ENCODE data around the gene ARMC6.
"Not testable (repeated sequence)": the region's sequence is repeated elsewhere in the genome, so short reads cannot be mapped to it uniquely, and the experiment has no call there.

Gene ARMC6

GRCh38 chr19:19074196-19074882 is 40.9 kb downstream of the ARMC6 start:
- DNase-seq (ENCODE audit: low read depth in 2 of 2), result no peak

DNA sequence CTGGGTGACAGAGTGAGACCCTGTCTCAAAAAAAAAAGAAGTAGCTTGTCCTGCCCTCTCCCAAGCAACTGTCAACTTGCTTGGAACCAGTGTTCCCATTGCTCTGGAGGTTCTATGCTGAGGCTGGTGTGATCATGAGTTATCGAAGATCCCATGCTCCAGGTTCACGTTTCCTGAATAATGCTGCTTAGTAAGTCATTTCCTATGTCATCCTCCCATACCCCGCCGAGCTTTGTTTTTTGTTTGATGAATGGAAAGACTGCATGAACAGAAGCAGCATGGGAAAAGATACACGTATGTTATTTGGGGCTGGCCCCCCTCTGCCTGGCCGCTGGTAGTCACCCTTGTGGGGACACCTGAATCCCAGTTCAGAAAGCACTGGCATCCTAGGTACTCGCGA is 41.7 kb downstream of the ARMC6 start:
- no peak for DNase-seq (ENCODE audit: low read depth in 2 of 2)

GRCh38 chr19:19076476-19076875 is 43.1 kb downstream of the ARMC6 start:
- DNase-seq (ENCODE audit: low read depth in 2 of 2), result no peak

GRCh38 chr19:19077103-19077502 is 43.7 kb downstream of the ARMC6 start:
- no peak for DNase-seq (ENCODE audit: low read depth in 2 of 2)

GRCh38 chr19:19078801-19079200 is 45.4 kb downstream of the ARMC6 start:
- no peak for DNase-seq (ENCODE audit: low read depth in 2 of 2)

DNA sequence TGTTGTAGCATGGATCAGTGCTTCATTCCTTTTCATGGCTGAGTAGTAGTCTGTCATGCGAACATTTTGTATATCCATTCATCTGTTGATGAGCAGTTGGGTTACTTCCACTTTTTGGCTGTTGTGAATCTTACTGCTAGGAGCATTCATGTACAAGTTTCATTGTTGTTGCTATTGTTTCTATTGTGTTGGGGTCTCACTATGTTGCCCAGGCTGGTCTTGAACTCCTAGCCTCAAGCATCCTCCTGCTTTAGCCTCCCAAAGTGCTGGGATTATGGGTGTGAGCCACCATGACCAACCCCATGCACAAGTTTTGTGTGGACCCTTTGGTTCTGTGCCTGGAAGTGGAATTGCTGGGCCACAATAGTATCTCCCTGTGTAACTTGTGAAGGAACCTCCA is 46.2 kb downstream of the ARMC6 start:
- DNase-seq (ENCODE audit: low read depth in 2 of 2), result no peak

- DNase-seq (ENCODE audit: low read depth in 2 of 2), result no peak
Measured at GRCh38 chr19:19081642-19082151, 48.3 kb downstream of the ARMC6 start.

DNA sequence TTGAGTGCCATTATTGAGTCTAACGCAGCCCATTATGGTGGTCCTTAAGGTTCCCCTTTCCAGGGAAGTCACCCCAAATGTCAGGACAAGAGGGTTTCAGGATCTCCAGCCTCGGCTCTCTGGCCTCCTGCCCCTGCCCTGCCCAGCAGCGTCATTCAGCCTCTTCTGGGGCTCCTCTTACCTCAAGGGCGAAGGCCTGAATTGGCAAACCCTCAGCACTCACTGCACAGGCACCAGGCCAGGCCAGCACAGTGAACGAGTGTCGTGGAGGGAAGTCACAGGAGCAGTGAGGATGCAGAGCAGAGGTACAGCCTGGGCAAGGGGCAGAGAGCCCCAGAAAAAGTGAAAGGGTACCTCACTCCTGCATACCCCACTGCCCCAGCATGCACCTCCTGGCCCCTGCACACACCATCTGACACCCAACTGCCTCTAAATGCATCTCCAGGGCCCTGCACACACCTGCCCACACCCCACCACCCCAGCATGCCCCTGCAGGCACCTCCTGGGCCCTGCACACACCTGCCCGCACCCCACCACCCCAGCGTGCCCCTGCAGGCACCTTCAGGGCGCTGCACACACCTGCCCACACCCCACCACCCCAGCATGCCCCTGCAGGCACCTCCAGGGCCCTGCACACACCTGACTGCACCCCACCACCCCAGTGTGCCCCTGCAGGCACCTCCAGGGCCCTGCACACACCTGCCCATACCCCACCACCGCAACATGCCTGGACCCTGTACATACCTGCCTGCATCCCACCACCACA is 50.2 kb downstream of the ARMC6 start:
- no peak for DNase-seq (ENCODE audit: low read depth in 2 of 2)

- no peak for DNase-seq (ENCODE audit: low read depth in 2 of 2)
Measured at GRCh38 chr19:19087676-19088075, 54.3 kb downstream of the ARMC6 start.

DNA sequence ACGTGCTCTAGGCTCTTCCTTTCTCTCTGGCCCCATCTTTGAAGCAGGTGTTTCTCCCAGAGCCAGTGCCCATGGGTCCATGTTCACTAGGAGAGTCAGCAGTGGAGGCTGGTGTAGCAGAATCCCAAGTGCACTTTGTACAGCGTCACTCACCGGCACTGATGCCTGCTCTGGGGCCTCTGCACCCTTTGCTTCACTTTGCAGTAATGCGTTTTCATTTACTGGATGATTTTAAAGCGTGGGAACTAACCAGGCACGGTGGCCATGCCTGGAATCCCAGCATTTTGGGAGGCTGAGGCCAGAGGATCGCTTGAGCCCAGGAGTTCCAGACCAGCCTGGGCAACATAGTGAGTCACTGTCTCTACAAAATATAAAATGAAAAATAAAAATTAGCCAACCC is 61.1 kb downstream of the ARMC6 start:
- DNase-seq (ENCODE audit: low read depth in 2 of 2), result no peak

DNA sequence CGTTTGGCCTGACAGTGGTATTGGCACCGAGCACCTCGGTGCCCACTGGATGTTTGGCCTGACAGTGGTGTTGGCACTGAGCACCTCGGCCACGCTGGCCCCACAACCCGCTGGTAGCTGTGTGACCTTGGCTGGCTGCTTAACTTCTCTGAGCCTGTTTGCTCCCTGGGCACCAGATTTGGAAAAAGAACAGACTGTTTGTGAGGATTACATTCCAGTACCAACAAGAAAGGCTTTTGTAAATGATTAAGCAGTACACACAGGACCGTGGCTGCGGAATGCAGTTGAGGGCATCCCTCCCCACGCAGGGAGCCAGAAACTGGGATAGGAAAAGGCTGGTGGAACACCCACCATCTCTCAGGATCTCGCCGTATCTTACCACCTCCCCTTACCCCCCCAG is 62.3 kb downstream of the ARMC6 start:
- DNase-seq (ENCODE audit: low read depth in 2 of 2), result no peak

DNA sequence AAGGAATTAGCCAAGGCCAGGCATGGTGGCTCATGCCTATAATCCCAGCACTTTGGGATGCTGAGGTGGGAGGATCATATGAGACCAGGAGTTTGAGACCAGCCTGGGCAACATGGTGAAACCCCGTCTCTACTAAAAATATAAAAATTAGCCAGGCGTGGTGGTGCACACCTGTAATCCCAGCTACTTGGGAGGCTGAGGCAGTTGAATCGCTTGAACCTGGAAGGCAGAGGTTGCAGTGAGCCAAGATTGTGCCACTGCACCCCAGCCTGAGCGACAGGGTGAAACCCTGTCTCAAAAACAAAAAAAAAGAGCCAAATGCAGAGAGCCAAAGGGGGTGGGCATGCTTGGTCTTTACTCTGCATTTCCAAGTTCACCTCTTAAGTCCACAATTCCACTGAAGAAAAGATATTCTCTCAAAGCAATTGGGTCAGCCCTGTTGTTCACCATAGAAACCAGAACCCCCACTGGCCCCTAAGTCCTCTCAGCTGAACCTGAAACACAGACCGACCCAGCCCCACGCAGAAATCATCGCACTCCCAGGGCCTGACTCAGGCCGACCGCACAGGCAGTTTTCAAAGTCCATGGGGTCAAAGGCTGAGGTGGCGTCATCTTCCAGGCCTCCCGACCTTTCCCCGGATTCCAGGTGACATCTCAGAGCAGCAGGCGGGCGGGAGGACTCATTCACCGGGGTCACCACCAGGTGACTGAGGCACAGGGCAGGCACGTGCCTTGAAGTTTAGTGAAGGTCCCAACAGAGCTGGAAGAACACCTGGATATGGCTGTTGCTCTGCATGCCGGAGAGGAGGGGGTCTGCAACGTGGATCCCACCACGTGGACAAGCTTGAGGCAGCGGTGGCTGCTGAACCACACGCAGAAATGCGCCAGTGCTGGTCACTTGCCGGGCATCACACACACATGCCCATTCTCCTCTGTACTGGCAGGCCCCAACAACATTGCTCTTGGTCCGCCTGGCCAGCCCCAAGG is 63.5 kb downstream of the ARMC6 start:
- DNase-seq (ENCODE audit: low read depth in 2 of 2), result no peak

DNA sequence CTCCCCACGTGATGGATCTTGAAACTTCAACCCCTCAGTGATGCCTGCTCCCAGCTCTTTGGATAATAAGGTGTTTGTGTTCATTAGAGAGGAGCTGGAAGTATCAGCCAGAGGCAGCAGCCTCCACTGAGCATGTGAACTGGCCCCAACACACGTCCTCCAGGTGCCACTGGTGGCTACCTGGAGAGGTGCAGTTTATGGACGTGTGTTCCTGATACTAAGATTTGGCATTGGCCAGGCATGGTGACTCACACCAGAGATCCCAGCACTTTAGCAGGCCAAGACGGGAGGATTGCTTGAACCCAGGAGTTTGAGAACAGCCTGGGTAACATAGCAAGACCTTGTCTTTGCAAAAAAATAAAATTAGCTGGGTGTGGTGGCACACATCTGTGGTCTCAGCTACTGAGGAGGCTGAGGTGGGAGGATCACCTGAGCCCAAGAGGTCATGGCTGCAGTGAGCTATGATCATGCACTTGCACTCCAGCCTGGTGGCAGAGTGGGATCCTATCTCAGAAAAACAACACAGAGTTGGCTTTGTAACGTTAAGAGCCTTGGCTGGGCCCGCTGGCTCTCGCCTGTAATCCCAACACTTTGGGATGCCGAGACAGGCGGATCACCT is 64.8 kb downstream of the ARMC6 start:
- DNase-seq (ENCODE audit: low read depth in 2 of 2), result no peak

DNA sequence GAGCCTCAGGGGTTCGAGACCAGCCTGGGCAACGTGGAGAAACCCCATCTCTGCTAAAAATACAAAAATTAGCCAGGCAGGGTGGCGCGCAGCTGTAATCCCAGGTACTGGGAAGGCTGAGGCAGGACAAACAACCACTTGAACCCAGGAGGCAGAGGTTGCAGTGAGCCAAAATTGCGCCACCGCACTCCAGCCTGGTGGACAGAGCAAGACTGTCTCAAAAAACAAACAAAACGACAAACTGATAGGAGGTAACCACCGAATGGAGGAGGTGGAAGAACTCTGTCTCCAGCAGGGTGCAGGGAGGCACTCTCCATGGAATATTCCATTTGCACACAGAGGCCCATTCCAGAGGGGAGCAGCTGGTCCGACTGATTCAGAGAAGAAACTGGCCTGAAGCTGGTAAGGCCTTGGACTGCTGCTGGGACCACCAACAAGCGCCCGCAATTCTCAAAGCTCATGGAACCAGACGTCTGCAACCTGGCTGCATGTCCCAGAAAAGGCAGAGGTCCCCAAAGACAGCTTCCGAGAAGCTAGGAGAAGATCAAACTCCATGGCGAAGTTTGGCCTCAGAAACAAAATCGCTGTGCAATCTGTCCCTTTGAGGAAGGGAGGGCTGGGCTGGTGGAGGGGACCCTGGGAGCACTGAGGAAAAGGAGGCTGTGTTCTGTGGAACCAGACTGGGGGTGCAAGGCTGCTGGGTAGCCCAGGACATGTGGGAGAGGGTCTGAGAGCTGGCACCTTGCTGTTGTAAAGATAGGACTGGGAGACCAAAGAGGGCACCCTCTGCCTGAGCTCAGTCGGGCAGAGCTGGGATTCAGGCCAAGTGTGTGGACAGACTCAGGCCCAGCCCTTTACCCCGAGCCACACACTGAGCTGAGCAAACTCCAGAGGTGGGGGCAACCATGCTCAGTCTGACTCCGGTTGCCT is 65.6 kb downstream of the ARMC6 start:
- no peak for DNase-seq (ENCODE audit: low read depth in 2 of 2)

DNA sequence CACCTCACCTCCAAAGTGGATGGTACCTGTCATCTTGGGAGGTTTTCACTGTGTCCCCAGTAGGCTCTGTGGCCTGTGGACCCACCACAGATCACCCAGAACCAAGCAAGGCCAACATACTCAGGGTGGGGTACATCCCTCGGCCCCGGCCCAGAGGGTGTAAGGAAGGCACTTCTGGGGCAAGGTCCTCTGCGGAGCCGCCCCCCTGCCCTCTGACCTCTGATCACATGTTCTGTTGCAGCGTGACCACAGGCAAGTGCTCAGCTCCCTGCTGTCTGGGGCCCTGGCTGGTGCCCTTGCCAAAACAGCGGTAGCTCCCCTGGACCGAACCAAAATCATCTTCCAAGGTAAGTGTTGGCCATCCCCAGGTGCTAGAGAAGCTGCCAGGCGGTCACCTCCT is 68.1 kb downstream of the ARMC6 start:
- DNase-seq (ENCODE audit: low read depth in 2 of 2), result no peak

GRCh38 chr19:19102566-19102965 is 69.2 kb downstream of the ARMC6 start:
- not testable (repeated sequence) for DNase-seq (ENCODE audit: low read depth in 2 of 2)

DNA sequence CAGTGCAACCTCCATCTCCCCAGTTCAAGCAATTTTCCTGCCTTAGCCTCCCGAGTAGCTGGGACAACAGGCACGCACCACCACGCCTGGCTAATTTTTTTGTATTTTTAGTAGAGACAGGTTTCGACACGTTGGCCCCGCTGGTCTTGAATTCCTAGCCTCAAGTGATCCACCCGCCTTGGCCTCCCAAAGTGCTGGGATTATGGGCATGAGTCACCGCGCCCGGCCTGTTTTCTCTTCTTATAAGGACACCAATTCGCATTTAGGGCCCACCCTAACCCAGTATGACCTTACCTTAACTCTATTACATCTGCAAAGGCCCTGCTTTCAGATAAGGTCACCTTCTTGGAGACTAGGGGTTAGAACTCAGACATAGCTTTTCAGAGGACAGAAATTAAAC is 69.8 kb downstream of the ARMC6 start:
- no peak for DNase-seq (ENCODE audit: low read depth in 2 of 2)

DNA sequence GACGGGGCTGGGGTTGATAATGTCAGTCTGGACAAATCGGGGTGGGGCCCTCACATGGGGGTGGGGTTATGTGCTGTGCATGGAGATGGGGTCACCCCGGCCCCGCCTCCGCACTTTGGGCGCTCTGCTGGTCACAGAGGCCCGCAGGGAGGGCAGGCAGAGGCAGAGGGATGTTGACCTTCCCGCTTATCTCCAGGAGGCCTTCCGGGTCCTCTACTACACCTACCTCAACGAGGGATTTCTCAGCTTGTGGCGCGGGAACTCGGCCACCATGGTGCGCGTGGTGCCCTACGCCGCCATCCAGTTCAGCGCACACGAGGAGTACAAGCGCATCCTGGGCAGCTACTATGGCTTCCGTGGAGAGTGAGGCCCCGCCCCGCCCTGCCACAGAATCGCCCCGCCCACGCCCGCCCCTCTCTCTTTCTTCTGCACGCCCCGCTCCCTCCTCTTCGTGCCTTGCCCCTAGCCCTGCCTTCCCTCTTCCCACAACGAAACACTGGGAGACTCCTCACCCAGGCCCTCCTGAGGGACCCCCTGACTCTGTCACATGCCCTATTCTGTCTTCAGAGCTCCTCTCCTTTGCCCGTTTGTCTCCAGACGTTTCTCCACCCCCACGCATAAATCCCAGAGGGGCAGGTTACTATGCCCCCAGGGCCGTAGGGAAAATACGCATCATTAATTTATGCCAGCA is 72.1 kb downstream of the ARMC6 start:
- DNase-seq (ENCODE audit: low read depth in 2 of 2), result no peak

GRCh38 chr19:19106056-19106551 is 72.7 kb downstream of the ARMC6 start:
- no peak for DNase-seq (ENCODE audit: low read depth in 2 of 2)

DNA sequence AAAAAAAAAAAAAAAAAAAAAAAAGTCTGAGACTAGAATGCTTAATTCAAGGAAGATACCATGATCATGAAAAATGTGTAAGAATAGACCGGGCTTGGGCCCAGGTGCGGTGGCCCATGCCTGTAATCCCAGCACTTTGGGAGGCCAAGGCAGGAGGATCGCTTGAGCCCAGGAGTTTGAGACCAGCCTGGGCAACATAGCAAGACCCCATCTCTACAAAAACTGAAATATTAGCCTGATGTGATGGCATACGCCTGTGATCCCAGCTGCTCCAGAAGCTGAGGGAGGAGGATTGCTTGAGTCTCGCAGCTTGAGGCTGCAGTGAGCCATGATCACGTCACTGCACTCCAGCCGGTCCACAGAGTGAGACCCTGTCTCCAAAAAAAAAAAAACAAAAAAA is 73.5 kb downstream of the ARMC6 start:
- DNase-seq (ENCODE audit: low read depth in 2 of 2), result not testable (repeated sequence)

All from stimulated activated CD8-positive, alpha-beta memory T cell treated with anti-CD3 and anti-CD28 coated beads, Interleukin-15, amount 100 ng/mL, for 48 hours (primary cell).